Testis (tissue), 2 donors: Measurements from ENCODE around the gene KIF26A.

Source experiments
- CTCF ChIP-seq, 3 experiments: fragments of 450-650 bp in 2 of 3; fragments of 200-600 bp in 1 of 3; sonication (generic) in 1 of 3; IDR thresholded peaks; one replicate each; pipeline ENCODE4 v1.5.1; 2016 to 2019; ENCODE audit warnings: antibody characterized with exemption in 3 of 3, mild to moderate bottlenecking in 2 of 3, moderate library complexity in 1 of 3
- POLR2A ChIP-seq: fragments of 450-650 bp; IDR thresholded peaks from one replicate; pipeline ENCODE4 v1.6.1; 2017; ENCODE audit warnings: antibody characterized with exemption, mild to moderate bottlenecking, moderate library complexity

- TF ChIP-seq POLR2A (no peak), CTCF (IDR thresholded peaks at IDR 0.05) (no peak)
Measured at GRCh38 chr14:104171895-104172294, 33.5 kb downstream of the KIF26A start.
